GM12891 (cell line): ENCODE data around the gene CRLF3.

ENCODE experiments used
- PAX5 ChIP-seq: IDR thresholded peaks from 2 replicates; pipeline ENCODE4 v1.6.1; 2011; ENCODE audit warnings: low read length, moderate library complexity, mild to moderate bottlenecking; ENCODE audit not compliant: insufficient read depth, severe bottlenecking
- POLR2A ChIP-seq: IDR thresholded peaks from 2 replicates; pipeline ENCODE4 v1.6.1; 2011; ENCODE audit warnings: low read depth, low read length, control low read depth
- POLR2AphosphoS5 ChIP-seq: IDR thresholded peaks from 2 replicates; pipeline ENCODE4 v1.6.1; 2011; ENCODE audit warnings: low read depth, low read length, control low read depth
- POU2F2 ChIP-seq: IDR thresholded peaks from 2 replicates; pipeline ENCODE4 v1.6.1; 2011; ENCODE audit warnings: low read depth, mild to moderate bottlenecking, control low read depth, low read length, moderate library complexity
- SPI1 ChIP-seq: IDR thresholded peaks from 2 replicates; pipeline ENCODE4 v1.6.1; 2011; ENCODE audit warnings: low read depth, low read length, control low read depth
- TAF1 ChIP-seq: IDR thresholded peaks from 2 replicates; pipeline ENCODE4 v1.6.1; 2011; ENCODE audit warnings: low read depth, low read length, control low read depth

DNA sequence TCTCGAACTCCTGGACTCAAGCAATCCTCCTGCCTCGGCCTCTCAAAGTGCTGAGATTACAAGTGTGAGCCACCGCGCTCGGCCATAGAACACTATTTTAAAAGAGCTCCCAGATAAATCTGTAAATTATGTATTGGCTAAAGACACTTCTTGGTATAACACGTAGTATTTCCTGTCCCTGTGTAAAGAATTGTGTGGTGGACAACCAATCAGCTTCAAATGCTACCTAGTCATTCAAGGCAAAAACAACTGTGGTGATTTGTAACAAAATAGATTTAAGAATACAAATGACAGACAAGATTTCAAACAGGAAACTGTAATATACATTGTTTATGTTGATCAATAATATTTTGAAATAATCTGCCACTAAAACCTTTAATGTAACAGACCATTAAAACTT, 14.6 kb downstream of the CRLF3 start:
- TF ChIP-seq POLR2AphosphoS5 (no peak), POU2F2 (no peak), TAF1 (no peak), POLR2A (no peak), SPI1 (no peak), PAX5 (no peak)
